SHP77 treated with DMSO at 0.1 percent for 48 hours (cell line): Measurements from ENCODE around the gene ENO3.

Experiments used
- DNase-seq: peaks from one replicate; lab custom pipeline; 2025; lab: John Stamatoyannopoulos, UW

The ENO3 gene

DNA sequence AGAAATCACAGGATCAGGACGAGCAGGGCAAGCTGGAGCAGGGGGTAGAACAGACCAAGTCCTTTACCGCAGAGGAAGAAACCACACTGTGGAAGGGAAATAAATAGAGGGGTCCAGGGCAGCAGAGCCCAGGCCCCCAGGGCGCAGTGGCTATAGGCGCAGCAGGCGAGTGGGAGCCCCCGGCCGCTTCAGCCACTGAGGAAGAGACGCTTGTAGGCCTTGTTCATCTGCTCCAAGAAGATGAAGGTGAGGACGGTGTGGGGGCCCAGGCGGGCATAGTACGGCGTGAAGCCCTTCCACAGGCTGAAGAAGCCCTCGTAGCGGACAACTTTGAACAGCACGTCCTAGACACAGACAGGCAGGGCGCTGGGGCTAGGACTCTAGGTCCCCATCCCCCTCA lies 13.4 kb upstream of the ENO3 start:
- DNase-seq, result no peak

DNA sequence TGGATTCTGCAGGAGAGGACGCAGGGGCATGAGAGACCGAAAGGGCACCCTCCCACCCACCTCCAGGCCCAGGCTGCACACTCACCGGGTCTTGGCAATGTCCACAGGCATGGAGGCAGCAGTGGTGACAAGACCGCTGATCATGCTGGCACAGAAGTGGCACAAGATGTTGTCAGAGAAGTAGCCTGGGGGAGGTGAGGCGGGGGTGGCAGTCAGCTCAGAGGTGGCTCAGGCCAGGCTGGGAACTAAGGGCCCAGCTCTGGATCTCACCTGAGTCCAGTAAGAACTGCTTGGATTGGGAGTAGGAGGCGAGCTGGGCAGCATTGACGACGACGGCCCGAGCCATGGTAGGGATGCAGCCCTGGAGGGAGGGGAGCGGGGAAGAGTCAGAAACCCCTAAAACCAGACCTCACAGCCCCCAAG lies 12.8 kb upstream of the ENO3 start:
- no peak for DNase-seq

DNA sequence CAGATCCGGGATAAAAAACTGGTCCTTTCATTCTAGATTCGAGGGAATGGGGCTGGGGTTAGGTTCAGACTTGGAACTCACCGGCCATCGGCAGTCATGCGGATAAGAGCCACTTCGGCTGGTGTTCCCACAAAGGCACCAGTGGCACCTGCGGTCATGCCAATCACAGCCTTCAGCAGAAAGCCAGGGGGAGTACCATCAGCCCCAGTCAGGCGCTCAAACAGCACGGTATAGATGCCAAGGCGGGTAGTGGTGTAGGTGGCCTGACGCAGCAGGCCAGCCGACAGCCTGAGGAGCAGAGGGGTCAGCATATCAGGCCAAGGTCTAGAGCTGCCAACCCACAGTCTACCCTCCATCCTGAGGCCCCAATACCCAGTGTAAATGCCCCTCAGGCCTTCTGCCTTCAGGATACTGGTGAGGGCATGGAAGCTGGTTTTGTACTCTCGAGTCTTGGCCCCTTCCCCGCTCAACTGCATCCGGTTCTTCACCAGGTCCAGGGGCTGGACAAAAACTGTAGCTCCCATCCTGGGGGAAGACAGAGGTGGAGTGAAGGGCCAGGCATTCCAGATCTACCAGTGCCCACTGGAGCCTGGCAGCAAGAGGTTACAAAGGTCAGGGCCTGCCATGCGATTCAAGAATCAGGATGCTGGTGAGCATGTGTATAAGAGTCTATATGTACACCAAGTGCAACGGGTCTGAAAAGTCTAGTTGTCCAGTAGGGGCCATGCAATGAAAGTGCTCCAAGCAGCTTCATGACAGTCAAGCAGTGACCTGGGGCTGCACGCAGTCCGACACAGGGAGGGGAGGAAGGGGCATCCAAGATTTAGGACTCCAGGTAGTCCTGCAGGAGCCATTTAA lies 12.0 kb upstream of the ENO3 start:
- no peak for DNase-seq

DNA sequence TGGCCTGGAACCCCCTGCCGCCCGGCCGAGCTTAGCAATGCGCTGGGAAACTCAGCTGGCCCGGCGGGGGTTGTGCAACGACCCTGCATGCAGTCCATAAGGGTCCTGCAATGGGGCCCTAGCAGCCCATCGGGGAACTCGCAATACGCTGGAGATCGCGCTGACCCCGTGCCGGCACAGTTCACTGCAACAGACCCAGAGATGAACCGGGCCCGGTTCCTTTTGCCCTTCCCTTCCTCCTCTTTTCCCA lies 11.4 kb upstream of the ENO3 start:
- DNase-seq, result no peak

DNA sequence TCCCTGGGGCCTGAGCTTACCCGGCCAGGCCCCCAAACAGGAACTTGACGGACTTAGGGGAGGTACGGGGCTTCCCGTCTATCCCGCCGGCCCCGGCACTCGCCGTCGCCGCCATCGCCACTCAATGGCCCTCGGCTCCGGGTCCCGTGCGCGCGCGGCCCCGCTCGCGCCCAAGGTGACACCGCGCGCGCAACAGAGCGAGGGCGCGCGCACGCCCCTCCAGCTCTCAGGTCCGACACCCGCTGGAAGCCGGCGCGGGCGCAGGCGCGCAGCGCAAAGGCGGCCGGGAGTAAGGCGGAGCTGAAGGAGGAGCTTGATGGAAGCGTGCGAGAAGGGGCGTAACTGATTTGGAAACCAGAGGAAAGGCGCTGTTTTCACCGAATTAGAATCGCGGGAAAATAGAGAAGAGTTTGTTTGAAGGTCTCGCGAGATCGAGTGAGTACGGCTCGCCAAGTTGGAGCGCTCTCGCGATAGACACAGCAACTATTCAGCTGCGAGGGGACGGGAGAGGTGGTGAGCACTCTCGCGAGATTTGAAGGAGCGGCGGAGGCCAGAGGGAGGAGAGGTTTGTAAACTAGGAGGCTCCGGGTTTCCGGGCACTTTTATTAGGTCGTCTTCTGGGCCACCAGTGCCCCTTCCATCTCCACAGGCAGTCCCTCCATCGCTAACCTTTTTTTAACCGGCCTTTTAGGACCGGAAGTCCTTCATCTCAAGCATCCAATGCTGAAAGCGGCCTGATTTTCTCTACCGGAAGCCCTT lies 10.9 kb upstream of the ENO3 start, which contains the start of the genes RNF167 and SLC25A11:
Gene RNF167, plus strand, starts transcription at position 473 of the 759 bp plus-strand sequence. CDS start 642 bp downstream, outside the sequence.
Gene SLC25A11, minus strand, starts transcription at position 251 of the 759 bp plus-strand sequence. Its CDS starts 136 bp downstream, at position 115.
- DNase-seq, result peak; percentile 100

DNA sequence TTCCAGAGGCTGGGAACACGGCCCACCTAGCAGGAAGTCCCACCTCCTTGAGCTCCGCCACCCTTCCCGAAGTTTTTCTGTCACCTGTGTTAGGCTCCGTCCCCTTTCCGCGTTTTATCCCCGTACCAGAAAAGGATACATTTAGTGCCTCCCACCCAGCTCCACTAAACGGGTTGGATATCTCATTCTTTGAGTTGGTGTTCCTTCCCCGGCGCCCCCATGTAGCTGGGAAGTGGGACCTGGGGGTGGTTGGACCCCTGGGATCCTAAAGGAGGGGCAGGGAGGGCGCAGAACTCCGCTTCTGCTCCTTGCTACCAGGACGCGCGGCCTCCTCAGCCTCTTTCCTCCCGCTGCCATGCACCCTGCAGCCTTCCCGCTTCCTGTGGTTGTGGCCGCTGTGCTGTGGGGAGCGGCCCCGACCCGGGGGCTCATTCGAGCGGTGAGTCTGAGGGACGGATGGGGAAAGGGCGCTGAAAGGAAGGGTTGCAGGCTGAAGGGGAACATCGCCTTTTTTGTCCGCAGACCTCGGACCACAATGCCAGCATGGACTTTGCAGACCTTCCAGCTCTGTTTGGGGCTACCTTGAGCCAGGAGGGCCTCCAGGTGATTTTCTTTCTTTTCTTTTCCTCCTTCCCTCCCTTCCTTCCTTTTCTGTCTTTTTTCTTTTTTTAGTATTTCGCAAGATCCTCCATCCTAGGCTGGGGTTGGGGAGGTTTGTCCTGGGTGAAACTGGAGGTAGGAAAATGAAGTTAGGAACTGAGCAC lies 10.2 kb upstream of the ENO3 start:
- no peak for DNase-seq

DNA sequence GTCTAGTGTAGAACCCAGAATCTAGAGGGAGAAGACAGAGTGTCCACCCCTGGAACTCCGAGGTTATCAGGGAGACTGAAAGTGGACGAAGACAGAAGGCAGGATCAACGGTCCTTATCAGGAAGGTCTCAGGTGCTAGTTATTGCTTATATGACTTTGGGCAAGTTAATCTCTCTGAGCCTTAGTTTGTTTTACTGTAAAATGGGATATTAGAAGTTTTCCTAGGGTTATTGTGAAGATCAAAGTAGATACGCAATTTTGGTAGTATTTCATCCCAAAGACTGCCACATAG lies 9.7 kb upstream of the ENO3 start:
- DNase-seq, result no peak

DNA sequence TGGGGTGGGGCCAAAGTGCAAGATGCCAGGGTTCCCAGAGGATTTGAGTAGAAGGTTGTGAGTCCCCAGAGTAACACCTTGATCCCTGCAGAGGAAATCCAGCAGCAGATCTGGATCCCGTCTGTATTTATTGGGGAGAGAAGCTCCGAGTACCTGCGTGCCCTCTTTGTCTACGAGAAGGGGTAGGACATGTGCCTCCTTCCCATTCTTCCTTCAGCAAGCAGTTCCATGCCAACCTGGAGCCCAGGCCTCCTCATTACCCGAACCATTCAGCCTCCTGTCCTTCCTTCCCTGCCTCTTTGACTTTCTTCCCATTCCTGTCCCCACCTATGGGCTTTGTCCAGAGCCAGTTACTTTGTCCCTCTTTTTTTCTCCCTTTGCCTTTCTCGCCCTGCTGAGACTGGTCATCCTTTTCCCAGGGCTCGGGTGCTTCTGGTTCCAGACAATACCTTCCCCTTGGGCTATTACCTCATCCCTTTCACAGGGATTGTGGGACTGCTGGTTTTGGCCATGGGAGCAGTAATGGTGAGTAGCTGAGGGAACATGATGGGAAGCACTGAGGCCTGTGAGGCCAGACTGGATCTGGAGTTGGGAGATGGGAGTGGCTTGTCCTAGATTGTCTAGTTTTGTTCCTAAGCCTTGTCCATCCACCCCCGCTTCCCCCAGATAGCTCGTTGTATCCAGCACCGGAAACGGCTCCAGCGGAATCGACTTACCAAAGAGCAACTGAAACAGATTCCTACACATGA lies 8.0 kb upstream of the ENO3 start:
- DNase-seq, result no peak

DNA sequence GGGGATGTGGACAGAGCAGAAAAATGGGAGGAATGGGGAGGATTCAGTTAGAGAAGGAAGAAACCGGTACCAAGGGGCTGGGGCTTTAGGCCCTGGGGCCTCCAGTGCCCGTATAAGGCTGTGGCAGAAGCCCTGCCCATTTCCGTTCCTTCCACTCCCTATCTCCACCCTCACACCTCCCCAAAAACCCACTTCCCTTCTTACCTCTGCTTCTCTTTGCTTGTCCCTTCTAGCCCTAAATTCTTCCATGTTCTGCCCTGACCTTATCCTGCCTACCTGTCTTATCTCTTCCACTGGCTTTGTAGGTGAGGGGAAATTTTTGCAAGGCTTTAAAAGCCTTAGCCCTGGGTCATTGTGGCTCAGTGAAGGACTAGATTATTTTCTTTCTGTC lies 6.8 kb upstream of the ENO3 start:
- DNase-seq, result no peak

DNA sequence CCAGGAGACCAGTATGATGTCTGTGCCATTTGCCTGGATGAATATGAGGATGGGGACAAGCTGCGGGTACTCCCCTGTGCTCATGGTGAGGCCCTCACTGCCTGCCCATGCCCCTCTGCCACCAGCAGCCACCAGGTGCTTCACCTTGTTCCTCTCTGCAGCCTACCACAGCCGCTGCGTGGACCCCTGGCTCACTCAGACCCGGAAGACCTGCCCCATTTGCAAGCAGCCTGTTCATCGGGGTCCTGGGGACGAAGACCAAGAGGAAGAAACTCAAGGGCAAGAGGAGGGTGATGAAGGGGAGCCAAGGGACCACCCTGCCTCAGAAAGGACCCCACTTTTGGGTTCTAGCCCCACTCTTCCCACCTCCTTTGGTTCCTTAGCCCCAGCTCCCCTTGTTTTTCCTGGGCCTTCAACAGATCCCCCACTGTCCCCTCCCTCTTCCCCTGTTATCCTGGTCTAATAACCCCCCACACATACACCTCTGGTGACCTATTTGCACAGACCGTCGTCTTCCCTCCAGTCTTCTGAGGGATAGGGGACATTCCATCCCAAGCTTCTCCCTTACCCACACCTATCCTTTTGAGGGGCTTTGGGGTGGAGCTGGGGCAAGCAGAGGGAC lies 6.3 kb upstream of the ENO3 start:
- no peak for DNase-seq

DNA sequence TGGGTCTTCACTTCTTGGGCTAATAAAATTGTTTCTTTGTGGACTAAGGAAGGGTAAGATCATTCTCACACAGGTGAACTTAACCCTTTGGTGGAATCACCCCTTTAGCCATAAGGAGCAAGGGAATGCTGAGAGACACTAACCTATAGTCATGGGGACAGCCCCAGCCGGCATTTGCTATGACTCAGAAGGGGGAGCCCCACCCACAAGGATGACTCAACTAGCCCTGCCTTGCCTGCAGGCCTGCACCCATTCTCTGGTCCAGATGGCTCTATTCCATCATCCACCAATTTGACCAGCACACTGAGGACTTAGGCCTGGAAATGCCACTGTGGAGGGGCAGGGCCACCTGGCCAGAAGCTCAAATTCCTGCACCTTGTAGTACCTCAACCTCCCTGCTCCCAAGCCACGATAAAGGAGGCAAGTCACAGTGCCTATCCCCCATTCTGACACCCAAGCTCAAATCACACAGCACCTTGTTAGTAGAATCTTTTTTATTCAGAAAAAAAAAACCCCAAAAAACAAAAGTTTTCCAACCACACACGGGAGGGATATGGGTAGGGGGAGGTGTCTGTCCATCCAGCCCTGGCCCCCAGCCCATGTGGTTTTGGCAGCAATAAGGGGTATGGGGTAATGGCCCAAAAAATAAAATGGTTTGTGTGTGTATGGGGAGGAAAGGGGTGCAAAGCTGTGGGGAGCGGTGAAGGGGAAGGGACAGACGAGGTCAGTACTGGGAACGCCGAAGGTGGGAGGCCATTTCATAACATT lies 5.6 kb upstream of the ENO3 start:
- no peak for DNase-seq

DNA sequence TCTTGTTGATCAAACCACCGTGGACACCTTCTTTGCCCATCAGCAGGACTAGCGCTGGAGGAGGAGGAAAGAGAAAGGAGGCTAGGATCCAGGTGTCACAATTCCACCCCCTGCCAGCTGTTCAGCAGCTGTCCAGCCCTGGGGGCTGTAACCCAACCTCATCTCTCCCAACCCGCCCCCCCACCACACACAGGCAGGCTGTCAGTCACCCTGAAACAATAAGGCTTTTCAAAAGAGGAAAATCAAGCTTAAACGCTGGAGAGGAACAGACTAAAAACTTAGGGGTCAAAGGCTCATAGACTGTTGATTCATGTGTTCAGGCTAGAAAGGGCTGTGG lies 5.0 kb upstream of the ENO3 start:
- DNase-seq, result no peak

DNA sequence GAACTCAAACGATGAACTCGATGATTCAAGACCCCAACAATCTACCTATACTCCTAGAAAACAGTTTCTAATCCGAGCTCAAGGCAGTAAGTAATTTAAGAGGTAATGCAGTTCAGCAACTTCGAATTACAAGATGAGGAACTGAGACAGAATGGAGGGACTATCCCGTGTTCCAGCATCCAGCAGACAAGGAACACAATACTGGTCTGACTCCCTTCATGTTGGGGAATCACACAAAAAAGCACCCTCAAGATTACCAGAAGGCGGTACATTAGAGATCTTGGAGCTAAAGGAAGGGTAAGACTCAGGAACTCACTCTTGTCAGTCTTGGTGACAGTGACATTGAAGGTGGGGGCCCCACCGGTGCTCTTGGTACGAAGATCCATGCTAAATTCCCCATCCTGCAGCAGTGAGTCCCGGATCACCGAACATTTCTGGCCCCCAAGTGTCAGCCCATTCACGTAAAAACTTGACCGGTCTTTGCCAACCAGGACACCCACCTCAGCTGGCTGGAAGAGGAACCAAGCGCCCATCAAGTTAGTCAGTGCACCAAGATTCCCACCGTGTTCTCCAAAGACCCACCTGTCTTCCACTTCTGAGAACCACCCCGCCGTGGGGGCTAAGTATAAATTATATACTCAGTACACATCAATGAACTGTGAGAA lies 4.5 kb upstream of the ENO3 start:
- DNase-seq, result no peak

DNA sequence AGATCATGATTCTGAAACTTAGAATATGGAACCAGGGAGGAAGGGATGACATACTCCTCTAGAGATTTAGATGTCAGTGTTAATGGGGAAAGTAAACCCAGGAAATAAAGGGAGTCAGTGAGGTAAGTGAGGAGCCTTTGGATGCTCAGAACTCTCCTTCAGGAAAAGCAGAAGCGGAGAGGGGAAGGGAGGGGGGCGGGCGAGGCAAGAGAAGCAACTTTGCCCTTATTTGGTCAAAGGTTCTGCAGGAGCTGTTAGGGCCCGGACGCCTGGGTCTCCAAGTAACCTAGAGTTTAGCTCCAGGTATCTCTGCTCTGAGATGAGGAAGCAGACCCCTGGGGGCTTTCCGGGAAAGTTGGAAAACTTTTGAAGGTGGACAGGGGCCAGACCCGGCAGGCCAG lies 3.9 kb upstream of the ENO3 start:
- DNase-seq, result no peak

DNA sequence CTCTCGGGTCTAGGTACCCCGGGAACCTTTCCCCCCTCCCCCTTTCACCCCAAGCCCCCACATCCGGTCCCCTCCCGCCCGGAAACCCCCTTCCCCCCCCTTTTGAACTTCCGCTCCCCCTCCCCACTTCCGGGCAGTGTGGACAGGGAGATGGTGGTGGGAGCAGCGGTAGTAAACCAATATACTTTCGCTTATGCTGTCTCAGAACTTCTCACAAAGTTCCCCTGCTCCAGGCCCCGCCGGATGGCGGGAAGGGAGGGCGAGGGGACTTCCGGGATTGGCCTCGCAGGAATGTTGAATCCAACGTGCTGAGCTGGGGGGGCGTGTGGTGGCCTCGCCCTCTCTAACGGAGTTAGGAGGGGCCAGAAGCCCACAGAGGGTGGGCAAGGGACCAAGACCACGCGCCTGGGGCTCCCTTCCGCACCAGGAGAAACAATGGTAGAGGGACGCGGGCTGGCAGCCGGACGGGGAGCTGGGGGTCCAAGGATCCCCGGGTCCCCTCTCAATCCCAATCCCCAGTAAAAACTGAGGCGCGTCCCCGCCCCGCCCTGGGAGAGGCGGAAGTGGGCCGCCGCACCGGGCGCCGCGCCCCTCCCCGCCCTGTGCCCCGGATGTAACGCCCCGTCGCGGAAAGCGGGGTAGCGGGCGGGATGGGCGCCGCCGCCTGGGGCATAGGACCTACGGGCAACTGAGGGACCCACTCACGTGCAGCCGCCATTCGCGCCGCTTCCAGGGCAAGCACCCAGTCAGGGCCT lies 3.3 kb upstream of the ENO3 start:
- DNase-seq, result no peak

DNA sequence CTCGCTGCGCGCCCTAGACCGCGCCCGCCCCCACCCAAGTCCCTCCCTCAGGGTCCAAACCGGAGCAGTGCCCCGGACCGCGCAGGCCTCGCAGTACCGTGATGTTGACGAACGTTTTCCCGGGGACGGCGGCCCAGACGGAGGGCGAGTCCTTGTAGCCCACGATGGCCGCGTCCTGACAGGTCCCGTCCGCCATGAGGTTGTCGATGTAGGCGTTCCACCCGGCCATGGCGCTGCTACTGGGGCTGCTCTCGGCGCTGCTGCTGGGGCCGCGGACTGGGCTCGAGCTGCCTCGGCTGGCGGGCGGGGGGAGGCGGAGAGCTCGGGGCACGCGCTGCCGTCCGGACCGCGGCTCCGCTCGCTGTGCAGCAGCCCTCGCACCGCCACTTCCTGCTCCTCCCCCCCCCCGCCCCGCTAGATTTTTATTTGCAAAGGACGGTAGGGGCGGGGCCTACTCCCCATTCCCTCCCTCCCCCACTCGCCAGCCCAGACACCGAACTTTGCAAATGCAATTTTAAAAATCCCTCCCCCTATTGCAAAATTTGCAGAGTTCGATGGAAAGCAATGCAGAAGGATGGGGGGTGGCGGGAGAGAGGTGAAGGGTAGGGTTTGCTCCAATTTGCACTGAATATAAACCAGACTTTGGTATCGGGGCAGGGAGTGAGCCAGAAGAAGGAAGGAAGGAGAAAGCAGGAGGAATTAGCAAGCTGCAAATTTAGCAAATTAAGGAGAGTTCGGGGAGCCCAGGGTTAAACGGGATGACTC lies 2.6 kb upstream of the ENO3 start, which contains the start of gene PFN1:
Gene PFN1, minus strand, starts transcription at position 365 of the 765 bp plus-strand sequence. Its CDS starts 136 bp downstream, at position 229.
- peak; percentile 76 for DNase-seq

DNA sequence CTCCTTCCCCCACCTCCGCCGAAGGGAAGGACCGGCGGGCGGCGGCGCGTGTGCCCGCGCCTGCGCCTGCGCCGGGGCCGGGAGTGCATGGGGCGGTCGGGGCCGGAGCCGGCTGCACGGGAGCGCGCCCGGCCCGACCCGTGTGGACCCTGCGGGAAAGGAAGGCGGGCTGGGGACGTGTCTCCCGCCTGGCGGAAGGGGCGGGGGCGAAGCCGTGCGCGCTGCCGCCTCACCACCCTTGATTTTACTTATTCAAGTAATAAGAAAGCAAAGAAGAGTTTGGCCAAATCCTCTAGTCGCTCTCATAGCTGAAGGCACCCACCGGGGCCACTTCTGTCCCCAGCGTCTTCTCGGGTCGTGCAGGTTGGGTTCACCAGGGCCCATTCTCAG lies 2.0 kb upstream of the ENO3 start:
- DNase-seq, result peak; percentile 77

DNA sequence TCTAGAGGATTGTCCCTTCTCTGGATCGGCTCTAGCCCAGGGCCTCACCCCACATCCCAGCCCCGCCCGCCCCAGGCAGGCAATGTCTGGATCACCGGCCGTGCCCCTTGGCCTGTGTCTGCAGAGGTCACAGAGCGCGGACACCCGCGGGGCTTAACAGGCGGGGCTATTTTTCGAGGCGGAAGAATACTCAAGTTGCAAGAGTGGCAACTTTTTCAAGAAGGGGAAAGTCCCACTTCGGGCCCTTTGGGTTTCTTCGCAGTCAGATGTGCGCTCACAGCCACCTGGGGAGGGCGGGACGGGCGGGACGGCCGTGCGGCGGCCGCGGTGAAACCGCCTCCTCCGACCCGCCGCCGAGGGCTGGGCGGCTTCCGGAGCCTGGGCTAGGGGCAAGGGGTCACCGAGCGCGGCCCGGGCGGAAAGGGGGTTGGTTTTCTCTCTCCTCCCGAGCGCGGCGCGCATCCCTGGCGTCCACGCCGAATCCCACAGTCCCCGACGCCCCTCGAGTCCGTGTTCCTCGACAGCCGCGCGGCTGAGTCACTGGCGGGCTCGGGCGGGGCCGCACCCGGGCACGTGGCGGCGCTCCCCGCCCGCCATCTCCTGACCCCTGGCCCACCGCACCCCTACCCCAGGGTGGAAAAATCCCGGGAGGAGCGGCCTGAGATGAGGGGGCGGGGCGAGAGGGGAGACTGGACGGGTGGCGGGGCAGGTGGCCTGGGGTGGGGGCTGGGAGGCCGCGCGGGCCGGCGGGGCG lies 1.4 kb upstream of the ENO3 start:
- DNase-seq, result peak; percentile 49
